Measurements from ENCODE around the gene CHRDL2.

Gene CHRDL2

GRCh38 chr11:74683279-74683871 is 47.9 kb downstream of the CHRDL2 start:
- DNase-seq, result no peak

- DNase-seq, result no peak
These were observed 48.4 kb downstream of the CHRDL2 start for GRCh38 chr11:74682731-74683278.

- no peak for DNase-seq
These were observed 49.3 kb downstream of the CHRDL2 start for GRCh38 chr11:74681686-74682651.

GRCh38 chr11:74680703-74681531 is 50.3 kb downstream of the CHRDL2 start:
- DNase-seq, result no peak

GRCh38 chr11:74680035-74680671 is 51.1 kb downstream of the CHRDL2 start:
- no peak for DNase-seq

GRCh38 chr11:74679513-74679865 is 51.7 kb downstream of the CHRDL2 start:
- no peak for DNase-seq

DNA sequence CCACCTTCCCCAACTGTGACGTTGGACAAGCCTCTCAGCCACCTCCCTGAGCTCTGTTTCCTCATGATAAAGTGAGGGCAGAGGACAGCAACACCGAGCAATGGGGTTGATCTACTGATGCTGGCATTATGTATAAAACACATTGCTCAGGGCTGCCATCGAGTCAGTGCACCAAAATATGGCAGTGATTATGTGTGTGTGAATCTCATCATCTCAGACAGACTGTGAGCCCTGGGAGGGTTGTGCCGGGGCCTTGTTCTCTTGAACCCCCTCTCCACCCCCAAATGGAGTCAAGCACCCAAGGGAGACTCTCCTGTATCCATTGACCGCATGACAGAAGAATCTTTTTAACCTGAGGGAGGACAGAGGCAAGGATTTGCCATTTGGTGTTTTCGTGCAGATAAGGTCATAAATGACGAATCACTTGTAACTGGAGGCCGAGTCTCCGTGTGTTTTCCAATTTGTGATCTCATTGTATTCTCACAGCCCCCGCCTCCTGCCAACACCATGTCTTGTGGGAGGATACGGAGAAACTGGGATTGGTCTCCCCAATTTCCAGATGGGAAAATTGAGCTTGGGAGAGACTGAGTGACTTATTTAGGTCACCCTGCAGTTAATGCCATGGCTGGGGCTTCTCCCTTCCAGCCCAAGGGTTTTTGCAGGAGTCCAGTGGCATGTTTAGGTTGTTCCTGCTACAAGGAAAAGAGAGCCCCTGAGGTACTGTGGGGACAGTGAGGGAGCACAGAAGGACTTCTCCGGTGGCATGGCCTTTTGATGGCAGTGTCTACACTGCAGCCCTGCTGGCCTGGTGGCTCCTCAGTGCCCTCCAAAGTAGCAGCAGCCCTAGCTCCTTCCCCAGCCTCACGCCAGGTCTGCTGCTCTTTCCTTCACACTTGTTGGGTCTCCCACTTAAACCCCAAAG is 52.4 kb downstream of the CHRDL2 start:
- no peak for DNase-seq

DNA sequence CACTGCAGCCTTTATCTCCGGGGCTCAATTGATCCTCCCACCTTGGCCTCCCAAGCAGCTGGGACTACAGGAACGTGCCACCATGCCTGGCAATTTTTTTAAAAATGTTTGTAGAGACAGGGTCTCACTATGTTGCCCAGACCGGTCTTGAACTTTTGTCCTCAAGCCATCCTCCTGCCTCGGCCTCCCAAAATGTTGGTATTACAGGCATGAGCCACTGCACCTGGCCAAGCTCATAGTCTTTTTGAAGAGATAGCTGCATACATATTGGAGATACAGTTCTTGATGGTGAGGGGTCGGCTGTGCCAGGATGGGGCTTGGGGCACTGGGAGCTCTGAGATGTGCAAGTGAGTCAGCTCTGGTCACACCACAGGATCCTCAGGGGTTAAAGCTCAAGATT is 53.2 kb downstream of the CHRDL2 start:
- no peak for DNase-seq

DNA sequence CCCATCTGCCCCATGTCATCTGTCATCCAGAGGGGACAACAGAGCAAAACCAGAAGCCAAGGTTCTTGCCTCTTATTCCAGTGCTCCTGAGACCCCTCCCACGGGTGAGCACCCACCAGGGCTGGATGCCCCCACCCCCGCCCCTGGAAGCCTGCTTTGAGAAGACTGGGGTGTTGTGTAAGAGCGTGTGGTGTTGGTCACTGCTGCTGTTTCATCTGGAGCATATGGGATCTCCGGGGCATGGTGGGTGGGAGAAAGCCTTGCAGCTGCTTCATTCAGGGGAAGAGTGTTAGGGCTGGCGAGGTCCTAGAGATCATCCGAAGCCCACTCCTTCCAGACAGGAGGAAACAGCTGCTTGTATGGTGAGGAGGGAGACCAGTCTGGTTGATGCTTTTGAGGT is 54.1 kb downstream of the CHRDL2 start:
- no peak for DNase-seq

GRCh38 chr11:74676596-74676995 is 54.6 kb downstream of the CHRDL2 start:
- no peak for DNase-seq

- no peak for DNase-seq
These were observed 55.5 kb downstream of the CHRDL2 start for GRCh38 chr11:74675761-74676160.

GRCh38 chr11:74673693-74674360 is 57.4 kb downstream of the CHRDL2 start:
- no peak for DNase-seq

GRCh38 chr11:74672956-74673692 is 58.1 kb downstream of the CHRDL2 start:
- peak; percentile 97 for DNase-seq

DNA sequence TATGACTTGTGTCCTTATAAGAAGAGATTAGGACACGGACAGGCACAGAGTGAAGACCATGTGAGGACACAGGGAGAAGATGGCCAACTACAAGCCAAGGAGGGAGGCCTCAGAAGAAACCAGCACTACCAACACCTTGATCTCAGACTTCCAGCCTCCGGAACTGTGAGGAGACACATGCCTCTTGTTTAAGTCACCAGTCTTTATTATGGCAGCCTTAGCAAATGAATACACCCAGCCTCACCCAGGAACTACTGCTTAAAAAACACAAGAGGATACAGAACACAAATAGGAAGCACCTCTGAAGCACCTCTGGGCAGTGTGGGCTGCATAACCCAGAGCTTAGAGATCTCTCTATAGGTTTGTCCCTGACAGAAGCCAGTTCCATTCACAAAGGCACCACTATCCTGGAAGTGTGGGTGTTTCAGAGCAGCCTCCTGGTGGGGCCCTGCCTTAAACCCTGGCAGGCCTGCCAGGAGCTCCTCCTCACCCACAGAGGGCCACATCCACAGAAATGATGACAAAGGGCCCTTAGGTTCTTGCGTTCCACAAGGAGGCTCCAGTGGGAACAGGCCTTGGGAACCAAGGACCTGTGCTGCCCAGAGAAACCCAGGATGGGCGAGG is 58.8 kb downstream of the CHRDL2 start:
- no peak for DNase-seq

DNA sequence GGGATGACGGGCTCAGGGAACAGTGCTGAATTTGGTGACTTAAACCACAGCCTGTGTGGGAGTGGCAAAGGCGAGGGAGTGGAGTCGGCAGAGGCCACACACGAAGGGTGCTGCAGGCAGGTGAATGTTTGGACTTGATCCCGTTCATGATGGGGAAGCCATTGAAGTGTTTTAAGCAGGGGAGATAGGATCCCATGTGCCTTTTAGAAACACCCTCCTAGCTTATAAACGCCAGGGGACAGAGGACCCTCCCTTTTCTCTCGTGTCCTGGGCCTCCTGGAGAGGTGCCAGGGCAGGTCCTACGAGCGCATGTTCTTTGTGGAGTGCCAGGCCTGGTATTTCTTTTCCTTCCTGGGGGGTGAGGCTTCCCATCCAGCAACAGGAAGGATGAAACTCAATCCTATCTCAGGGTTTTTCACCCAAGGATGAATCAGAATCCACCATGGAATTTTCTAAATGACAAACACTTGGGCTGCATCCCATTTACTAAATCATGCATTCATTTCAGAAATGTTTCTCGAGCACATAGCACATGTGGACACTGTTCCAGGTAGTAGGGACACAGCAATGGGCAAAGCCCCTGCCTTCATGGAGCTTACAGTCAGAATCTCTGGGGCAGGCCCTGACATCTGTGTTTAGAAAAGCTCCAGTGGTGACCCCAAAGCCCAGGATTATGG is 59.6 kb downstream of the CHRDL2 start:
- DNase-seq, result no peak

DNA sequence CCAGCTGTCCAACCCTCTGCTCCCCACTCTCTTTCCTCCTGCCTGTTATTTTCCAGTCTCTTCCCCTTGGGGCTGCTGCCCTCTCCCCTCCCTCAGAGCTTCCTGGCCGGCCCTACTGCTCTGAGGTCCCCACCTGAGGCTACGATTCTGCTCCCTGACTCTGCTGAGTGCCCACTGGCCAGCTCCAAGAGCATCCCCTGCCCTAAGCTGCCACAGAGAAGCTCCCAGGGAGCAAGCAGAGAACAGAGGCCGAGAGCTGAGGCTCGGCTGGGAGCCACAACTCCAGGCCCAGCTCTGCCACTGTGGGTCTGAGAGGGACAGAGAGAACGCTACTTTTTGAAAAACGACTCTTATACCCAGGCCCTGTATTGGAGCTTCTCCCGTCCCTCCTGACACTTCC is 61.1 kb downstream of the CHRDL2 start:
- DNase-seq, result no peak

DNA sequence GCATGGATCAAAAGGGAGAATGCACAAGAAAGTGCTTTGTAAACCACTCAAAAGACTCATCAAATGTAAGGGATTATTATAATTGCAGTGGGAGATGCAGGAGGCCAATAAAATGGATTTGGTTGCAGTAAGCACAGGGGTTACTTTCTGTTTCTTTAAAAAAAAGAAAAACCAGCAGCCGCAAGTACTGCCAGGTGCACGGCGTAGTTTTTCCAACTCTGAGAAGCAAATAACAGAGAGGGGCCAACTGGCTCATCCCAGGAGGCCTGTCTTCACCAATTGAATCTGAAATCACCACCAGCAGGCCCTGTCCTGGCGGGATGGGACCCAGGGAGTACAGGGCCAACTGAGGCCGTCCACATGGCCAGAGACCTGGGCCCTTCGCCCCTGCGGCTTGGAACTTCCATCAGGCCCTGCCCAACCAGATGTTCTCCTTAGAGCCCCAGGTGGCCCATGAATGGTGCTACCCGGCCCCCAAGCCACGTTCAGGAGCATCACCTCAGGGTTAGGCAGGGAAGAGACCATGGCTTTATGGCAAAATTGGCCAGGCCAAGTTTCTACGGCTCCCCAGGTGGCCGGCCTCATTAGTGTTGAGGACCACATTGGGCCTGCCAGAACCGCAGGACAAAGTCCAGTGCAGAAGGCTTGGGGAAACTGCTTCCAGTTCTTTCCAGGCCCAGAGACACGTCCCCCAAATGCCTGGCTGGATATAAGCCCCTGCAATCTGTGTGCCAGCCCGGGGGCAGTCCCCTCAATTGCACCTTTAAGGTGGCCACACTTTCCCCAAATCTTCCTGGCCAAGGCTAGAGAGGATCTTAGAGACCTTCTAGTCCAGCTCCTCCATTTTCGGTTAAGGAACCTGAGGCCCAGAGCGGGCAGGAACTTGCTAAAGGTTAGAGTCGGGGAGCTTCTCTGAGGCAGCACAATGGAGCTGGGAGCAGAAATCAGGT is 61.7 kb downstream of the CHRDL2 start:
- no peak for DNase-seq

DNA sequence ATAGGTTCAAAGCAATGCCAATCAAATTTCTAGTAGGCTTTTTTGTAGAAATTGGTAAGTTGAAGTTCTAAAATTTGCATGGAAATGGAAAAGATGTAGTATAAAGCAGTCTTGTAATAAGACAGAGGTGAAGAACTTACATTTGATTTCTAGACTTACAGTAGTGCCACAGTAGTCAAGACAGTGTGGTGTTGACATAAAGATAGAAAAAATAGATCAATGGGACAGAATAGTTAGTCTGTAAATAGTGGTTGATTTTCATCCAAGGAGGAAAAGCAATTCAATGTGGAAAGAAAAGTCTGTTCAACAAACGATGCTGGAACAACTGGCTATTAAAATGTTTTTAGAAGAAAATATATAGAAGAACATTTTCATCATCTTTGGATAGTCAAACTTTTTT is 67.9 kb downstream of the CHRDL2 start:
- DNase-seq, result no peak

Measured in amniotic stem cell (primary cell).